CD8-positive, alpha-beta memory T cell (primary cell): ENCODE results near the gene NUTF2. TPM values are rescaled to one million over a fixed set of nuclear protein-coding genes. Genes with fewer than 3 reads are reported as not detected.

ENCODE experiments used
- CTCF ChIA-PET: fragments of 350-600 bp; sonication (Branson Sonifier 250); formaldehyde crosslinking; loops from one replicate; lab custom pipeline; 2021; ENCODE audit warnings: antibody characterized with exemption; lab: Charles Lee
- POLR2A ChIA-PET: fragments of 350-600 bp; sonication (Branson Sonifier 250); formaldehyde crosslinking; loops from one replicate; lab custom pipeline; 2021; ENCODE audit warnings: antibody characterized with exemption; lab: Charles Lee
- DNase-seq, 5 donors: peaks; one replicate each; pipeline versions ENCODE4 v3.0.0 to v3.0.0-alpha.2; 2020 to 2022; ENCODE audit warnings: mixed read lengths in 1 of 5
- H3K27ac ChIP-seq: one replicate; pipeline ENCODE4 v1.7.0; 2013; ENCODE audit warnings: low read depth, mild to moderate bottlenecking, low read length, moderate library complexity
- H3K27me3 ChIP-seq: 2 replicates; pipeline ENCODE4 v1.7.0; 2013; ENCODE audit warnings: low read length, mild to moderate bottlenecking; ENCODE audit not compliant: insufficient read depth, poor library complexity, severe bottlenecking
- H3K36me3 ChIP-seq: 2 replicates; pipeline ENCODE4 v1.7.0; 2013; ENCODE audit warnings: mild to moderate bottlenecking, low read length, moderate library complexity; ENCODE audit not compliant: insufficient read depth
- H3K4me1 ChIP-seq: 2 replicates; pipeline ENCODE4 v1.7.0; 2013; ENCODE audit warnings: mild to moderate bottlenecking, low read length, moderate library complexity; ENCODE audit not compliant: insufficient read depth
- H3K4me3 ChIP-seq: 2 replicates; pipeline ENCODE4 v1.7.0; 2013; ENCODE audit warnings: mild to moderate bottlenecking, low read length
- H3K9me3 ChIP-seq: 2 replicates; pipeline ENCODE4 v1.7.0; 2013; ENCODE audit warnings: mild to moderate bottlenecking, low read length
- H3K27ac Mint-ChIP-seq, 8 donors: one replicate each; pipeline ENCODE4 v1.8.0; 2020 to 2021; ENCODE audit warnings: mixed read lengths in 8 of 8, mild to moderate bottlenecking in 6 of 8, inconsistent platforms in 3 of 8, moderate library complexity in 3 of 8
- H3K27me3 Mint-ChIP-seq, 2 donors: one replicate each; pipeline ENCODE4 v1.8.0; 2020 to 2021; ENCODE audit warnings: mixed read lengths in 2 of 2, mild to moderate bottlenecking in 1 of 2, moderate library complexity in 1 of 2
- H3K36me3 Mint-ChIP-seq, 3 donors: one replicate each; pipeline ENCODE4 v1.8.0; 2020 to 2021; ENCODE audit warnings: mixed read lengths in 3 of 3, inconsistent platforms in 1 of 3, mild to moderate bottlenecking in 1 of 3
- H3K4me1 Mint-ChIP-seq, 3 donors: one replicate each; pipeline ENCODE4 v1.8.0; 2020 to 2021; ENCODE audit warnings: mixed read lengths in 3 of 3, inconsistent platforms in 1 of 3, mild to moderate bottlenecking in 1 of 3
- H3K4me3 Mint-ChIP-seq, 7 donors: one replicate each; pipeline ENCODE4 v1.8.0; 2020 to 2021; ENCODE audit warnings: mixed read lengths in 7 of 7, mild to moderate bottlenecking in 6 of 7, moderate library complexity in 4 of 7, inconsistent platforms in 2 of 7
- H3K9me3 Mint-ChIP-seq, 5 donors: one replicate each; pipeline ENCODE4 v1.8.0; 2020 to 2022; ENCODE audit warnings: mixed read lengths in 5 of 5, mild to moderate bottlenecking in 3 of 5, moderate library complexity in 2 of 5, inconsistent platforms in 1 of 5
- polyA plus RNA-seq: library from polyadenylated mRNA; unstranded; fragments of 300-500 nt; fragmentation: Illumina TruSeq; gene quantifications from one replicate; pipeline ENCODE4 v1.2.3, GENCODE V29; 2021
- total RNA-seq, 2 experiments: library from RNA; stranded (reverse); gene quantifications; one replicate each; pipeline ENCODE4 v1.2.3, GENCODE V29; 2021

NUTF2 gene
- total and polyA plus RNA-seq, 3 experiments from 2014 or later: 129 to 181 (median 181) TPM

- Mint-ChIP-seq H3K27ac (peak overlapping the region in 5 of 8 donors; percentile 17 to 86 (median 42)), H3K9me3 (no peaks in the 10 kb centered on the region), H3K4me1 (peaks cover 20 to 51% (median 31%) of the 10 kb centered on the region in 3 donors), H3K4me3 (no peak overlapping the region), H3K27me3 (no peaks in the 10 kb centered on the region), H3K36me3 (peaks cover 0 to 60% (median 5%) of the 10 kb centered on the region in 3 donors)
- Histone ChIP-seq H3K27ac (peak overlapping the region; percentile 6), H3K4me1 (peaks cover 5% of the 10 kb centered on the region), H3K4me3 (no peak overlapping the region), H3K36me3 (no peaks in the 10 kb centered on the region), H3K27me3 (no peaks in the 10 kb centered on the region), H3K9me3 (no peaks in the 10 kb centered on the region)
- no peak for DNase-seq
- CTCF ChIA-PET: interaction anchor here (1.1 kb wide), 1 partner anchor 73 kb away, joined by 3 read pairs; no protein-coding TSS in a partner anchor
- POLR2A ChIA-PET: no interaction called here
These were observed 69.3 kb downstream of the NUTF2 start for GRCh38 chr16:67915831-67916723.

- no peak for DNase-seq
- Histone ChIP-seq H3K9me3 (no peaks in the 10 kb centered on the region), H3K36me3 (no peaks in the 10 kb centered on the region), H3K27ac (no peak overlapping the region), H3K4me1 (peaks cover 5% of the 10 kb centered on the region), H3K4me3 (no peak overlapping the region), H3K27me3 (no peaks in the 10 kb centered on the region)
- no peaks in the 10 kb centered on the region for H3K9me3 Mint-ChIP-seq
- ChIA-PET POLR2A (no interaction called here), CTCF (no interaction called here)
- peak overlapping the region in 7 of 8 donors; percentile 15 to 88 (median 54) for H3K27ac Mint-ChIP-seq
- H3K4me1 Mint-ChIP-seq: peaks cover 20 to 50% (median 29%) of the 10 kb centered on the region in 3 donors
- H3K4me3 Mint-ChIP-seq: no peak overlapping the region
- no peaks in the 10 kb centered on the region for H3K27me3 Mint-ChIP-seq
- peaks cover 0 to 62% (median 7%) of the 10 kb centered on the region in 3 donors for H3K36me3 Mint-ChIP-seq
These were observed 70.6 kb downstream of the NUTF2 start for GRCh38 chr16:67917140-67917851.

- H3K27ac Mint-ChIP-seq: peak overlapping the region in 7 of 8 donors; percentile 15 to 78 (median 55)
- no peak for DNase-seq
- no peaks in the 10 kb centered on the region for H3K27me3 Mint-ChIP-seq
- H3K4me1 ChIP-seq: peaks cover 5% of the 10 kb centered on the region
- H3K36me3 ChIP-seq: no peaks in the 10 kb centered on the region
- H3K4me3 ChIP-seq: no peak overlapping the region
- CTCF ChIA-PET: no interaction called here
- H3K27ac ChIP-seq: no peak overlapping the region
- no peaks in the 10 kb centered on the region for H3K9me3 Mint-ChIP-seq
- no peaks in the 10 kb centered on the region for H3K9me3 ChIP-seq
- H3K27me3 ChIP-seq: no peaks in the 10 kb centered on the region
- H3K36me3 Mint-ChIP-seq: peaks cover 0 to 65% (median 7%) of the 10 kb centered on the region in 3 donors
- POLR2A ChIA-PET: no interaction called here
- peaks cover 20 to 50% (median 29%) of the 10 kb centered on the region in 3 donors for H3K4me1 Mint-ChIP-seq
- no peak overlapping the region for H3K4me3 Mint-ChIP-seq
These were observed 71.1 kb downstream of the NUTF2 start for GRCh38 chr16:67917852-67918236.

GRCh38 chr16:67919622-67920221, 73.0 kb downstream of the NUTF2 start:
- no peaks in the 10 kb centered on the region for H3K9me3 ChIP-seq
- Mint-ChIP-seq H3K36me3 (peaks cover 0 to 72% (median 7%) of the 10 kb centered on the region in 3 donors), H3K4me1 (peaks cover 19 to 42% (median 26%) of the 10 kb centered on the region in 3 donors), H3K9me3 (no peaks in the 10 kb centered on the region), H3K4me3 (no peak overlapping the region), H3K27me3 (no peaks in the 10 kb centered on the region), H3K27ac (peak overlapping the region in 2 of 8 donors; percentile 38 to 63)
- no peaks in the 10 kb centered on the region for H3K36me3 ChIP-seq
- CTCF ChIA-PET: interaction anchor here (0.8 to 1.2 kb wide), 4 partner anchors 9 to 103 kb away, joined by 3 to 6 read pairs (median 4); no protein-coding TSS in a partner anchor
- H3K27ac ChIP-seq: no peak overlapping the region
- H3K27me3 ChIP-seq: no peaks in the 10 kb centered on the region
- no peak for DNase-seq
- POLR2A ChIA-PET: no interaction called here
- H3K4me1 ChIP-seq: peaks cover 5% of the 10 kb centered on the region
- H3K4me3 ChIP-seq: no peak overlapping the region

Other genes with a start within 250 kb of the NUTF2 start
- gene CARMIL2, start 201.8 kb upstream of the NUTF2 start, total RNA-seq: 100 to 1,000 TPM; 124 to 139 TPM
- gene CARMIL2, start 201.8 kb upstream of the NUTF2 start, polyA plus RNA-seq: 24.5 TPM
- gene ACD, start 186.7 kb upstream of the NUTF2 start, total RNA-seq: 10 to 100 TPM; 79.1 to 81.7 TPM
- gene ACD, start 186.7 kb upstream of the NUTF2 start, polyA plus RNA-seq: 55.6 TPM
- gene PARD6A, start 186.0 kb upstream of the NUTF2 start, total RNA-seq: 10 to 100 TPM; 16.7 to 18.3 TPM
- 14.7 TPM for gene PARD6A, start 186.0 kb upstream of the NUTF2 start, polyA plus RNA-seq
- gene ENKD1, start 180.2 kb upstream of the NUTF2 start, total RNA-seq: 10 to 100 TPM; 15.1 to 15.6 TPM
- 1.7 TPM for gene ENKD1, start 180.2 kb upstream of the NUTF2 start, polyA plus RNA-seq
- 1 to 10 TPM in 1 of 2 experiments, under 1 TPM in 1; 0.79 to 1.9 TPM for gene C16orf86, start 180.1 kb upstream of the NUTF2 start, total RNA-seq
- gene C16orf86, start 180.1 kb upstream of the NUTF2 start, polyA plus RNA-seq: 2.7 TPM
- 10 to 100 TPM; 21.3 to 23.7 TPM for gene GFOD2, start 127.6 kb upstream of the NUTF2 start, total RNA-seq
- 11.2 TPM for gene GFOD2, start 127.6 kb upstream of the NUTF2 start, polyA plus RNA-seq
- gene RANBP10, start 40.4 kb upstream of the NUTF2 start, total RNA-seq: 10 to 100 TPM; 18.9 to 20.0 TPM
- gene RANBP10, start 40.4 kb upstream of the NUTF2 start, polyA plus RNA-seq: 11.1 TPM
- gene TSNAXIP1, start 40.0 kb upstream of the NUTF2 start, total RNA-seq: 1 to 10 TPM; 1.2 to 1.5 TPM
- gene TSNAXIP1, start 40.0 kb upstream of the NUTF2 start, polyA plus RNA-seq: 0.13 TPM
- gene THAP11, start 4.6 kb upstream of the NUTF2 start, total RNA-seq: 10 to 100 TPM; 52.6 to 55.1 TPM
- gene THAP11, start 4.6 kb upstream of the NUTF2 start, polyA plus RNA-seq: 153 TPM
- 10 to 100 TPM; 56.5 to 58.6 TPM for gene CENPT, start 760 bp downstream of the NUTF2 start, total RNA-seq
- 14.3 TPM for gene CENPT, start 760 bp downstream of the NUTF2 start, polyA plus RNA-seq
- 100 to 1,000 TPM; 105 to 108 TPM for gene EDC4, start 26.1 kb downstream of the NUTF2 start, total RNA-seq
- gene EDC4, start 26.1 kb downstream of the NUTF2 start, polyA plus RNA-seq: 30.1 TPM
- under 1 TPM in 1 of 2 experiments, not detected in 1; 0.97 TPM for gene NRN1L, start 38.0 kb downstream of the NUTF2 start, total RNA-seq
- gene NRN1L, start 38.0 kb downstream of the NUTF2 start, polyA plus RNA-seq: 0.83 TPM
- 10 to 100 TPM; 13.6 to 14.5 TPM for gene PSKH1, start 46.3 kb downstream of the NUTF2 start, total RNA-seq
- gene PSKH1, start 46.3 kb downstream of the NUTF2 start, polyA plus RNA-seq: 27.0 TPM
- gene CTRL, start 84.9 kb downstream of the NUTF2 start, total RNA-seq: 1 to 10 TPM; 4.1 to 4.9 TPM
- 1.5 TPM for gene CTRL, start 84.9 kb downstream of the NUTF2 start, polyA plus RNA-seq
- gene PSMB10, start 89.9 kb downstream of the NUTF2 start, total RNA-seq: 100 to 1,000 TPM; 176 to 189 TPM
- 518 TPM for gene PSMB10, start 89.9 kb downstream of the NUTF2 start, polyA plus RNA-seq
- gene LCAT, start 97.2 kb downstream of the NUTF2 start, total RNA-seq: 10 to 100 TPM; 12.7 to 12.8 TPM
- 0.74 TPM for gene LCAT, start 97.2 kb downstream of the NUTF2 start, polyA plus RNA-seq
- gene SLC12A4, start 121.7 kb downstream of the NUTF2 start, total RNA-seq: 10 to 100 TPM; 30.6 to 34.1 TPM
- 5.1 TPM for gene SLC12A4, start 121.7 kb downstream of the NUTF2 start, polyA plus RNA-seq
- under 1 TPM; 0.18 TPM for gene DPEP3, start 133.6 kb downstream of the NUTF2 start, total RNA-seq
- gene DPEP3, start 133.6 kb downstream of the NUTF2 start, polyA plus RNA-seq: 0.10 TPM
- gene DPEP2, start 152.6 kb downstream of the NUTF2 start, total RNA-seq: 1 to 10 TPM; 6.2 to 6.4 TPM
- 34.0 TPM for gene DPEP2, start 152.6 kb downstream of the NUTF2 start, polyA plus RNA-seq
- gene DPEP2NB, start 169.0 kb downstream of the NUTF2 start, total RNA-seq: not detected
- gene DPEP2NB, start 169.0 kb downstream of the NUTF2 start, polyA plus RNA-seq: not detected
- gene DDX28, start 176.3 kb downstream of the NUTF2 start, total RNA-seq: 10 to 100 TPM; 28.3 to 29.2 TPM
- gene DDX28, start 176.3 kb downstream of the NUTF2 start, polyA plus RNA-seq: 31.5 TPM
- gene DUS2, start 176.4 kb downstream of the NUTF2 start, total RNA-seq: 10 to 100 TPM; 31.3 to 32.2 TPM
- gene DUS2, start 176.4 kb downstream of the NUTF2 start, polyA plus RNA-seq: 15.3 TPM
- gene NFATC3, start 238.4 kb downstream of the NUTF2 start, total RNA-seq: 10 to 100 TPM; 91.1 to 95.9 TPM
- gene NFATC3, start 238.4 kb downstream of the NUTF2 start, polyA plus RNA-seq: 120 TPM